GM23338 (cell line): ENCODE data around the gene NFKBIB. TPM values are rescaled to one million over a fixed set of nuclear protein-coding genes. Genes with fewer than 3 reads are reported as not detected.

Experiments used
- ATAC-seq: fragments of 200-7000 bp; cut with Tn5 transposase; 3 replicates; pipeline ENCODE4 v1.9.1; 2020
- DNase-seq: peaks from one replicate; pipeline ENCODE4 v3.0.0-alpha.2; 2015; ENCODE audit warnings: low spot score
- H2AFZ ChIP-seq: fragments of 200-600 bp; sonication (generic); 2 replicates; pipeline ENCODE4 v1.8.0; 2016; ENCODE audit warnings: antibody characterized with exemption, mild to moderate bottlenecking, moderate library complexity
- H3F3A ChIP-seq: fragments of 200-600 bp; sonication (generic); replicated peaks from 2 replicates; pipeline ENCODE4 v1.8.0; 2017; ENCODE audit warnings: antibody characterized with exemption, mixed run types, low read depth
- H3K27ac ChIP-seq: fragments of 200-600 bp; sonication (generic); 2 replicates; pipeline ENCODE4 v1.6.1; 2016; ENCODE audit warnings: low read depth
- H3K27me3 ChIP-seq: fragments of 200-600 bp; sonication (generic); 2 replicates; pipeline ENCODE4 v1.8.0; 2016; ENCODE audit warnings: mild to moderate bottlenecking, mixed run types, moderate library complexity; ENCODE audit not compliant: insufficient read depth
- H3K36me3 ChIP-seq: fragments of 200-600 bp; sonication (generic); 2 replicates; pipeline ENCODE4 v1.8.0; 2016; ENCODE audit warnings: mild to moderate bottlenecking; ENCODE audit not compliant: insufficient read depth
- H3K4me1 ChIP-seq: fragments of 200-600 bp; sonication (generic); 2 replicates; pipeline ENCODE4 v1.8.0; 2016; ENCODE audit warnings: mild to moderate bottlenecking, moderate library complexity; ENCODE audit not compliant: insufficient read depth
- H3K4me2 ChIP-seq: fragments of 200-600 bp; sonication (generic); 2 replicates; pipeline ENCODE4 v1.7.1; 2017; ENCODE audit warnings: mixed run types
- H3K4me3 ChIP-seq: fragments of 200-600 bp; sonication (generic); 2 replicates; pipeline ENCODE4 v1.6.1; 2016; ENCODE audit warnings: mixed run types
- H3K79me2 ChIP-seq: fragments of 200-600 bp; sonication (generic); replicated peaks from 2 replicates; pipeline ENCODE4 v1.8.0; 2017; ENCODE audit warnings: mild to moderate bottlenecking; ENCODE audit not compliant: insufficient read depth
- H3K9me2 ChIP-seq: fragments of 200-600 bp; sonication (generic); 2 replicates; pipeline ENCODE4 v1.8.0; 2017; ENCODE audit not compliant: insufficient read depth
- H4K20me1 ChIP-seq: fragments of 200-600 bp; sonication (generic); replicated peaks from 2 replicates; pipeline ENCODE4 v1.8.0; 2017; ENCODE audit warnings: mild to moderate bottlenecking; ENCODE audit not compliant: insufficient read depth
- H3K27ac Mint-ChIP-seq: 2 replicates; pipeline ENCODE4 v1.8.0; 2020; ENCODE audit warnings: inconsistent platforms, mild to moderate bottlenecking, moderate library complexity, mixed read lengths
- H3K27me3 Mint-ChIP-seq: 3 replicates; pipeline ENCODE4 v1.8.0; 2022; ENCODE audit warnings: low read depth, mild to moderate bottlenecking, moderate library complexity, mixed read lengths, inconsistent platforms; ENCODE audit not compliant: insufficient read depth, poor library complexity
- H3K36me3 Mint-ChIP-seq: 3 replicates; pipeline ENCODE4 v1.8.0; 2021; ENCODE audit warnings: low read depth, mild to moderate bottlenecking, inconsistent platforms, moderate library complexity, mixed read lengths
- H3K4me1 Mint-ChIP-seq: 3 replicates; pipeline ENCODE4 v1.8.0; 2020; ENCODE audit warnings: mild to moderate bottlenecking, inconsistent platforms, mixed read lengths
- H3K4me3 Mint-ChIP-seq: 3 replicates; pipeline ENCODE4 v1.8.0; 2021; ENCODE audit warnings: moderate library complexity, mild to moderate bottlenecking, inconsistent platforms, mixed read lengths
- H3K9me3 Mint-ChIP-seq: 3 replicates; pipeline ENCODE4 v1.8.0; 2020; ENCODE audit warnings: moderate library complexity, mild to moderate bottlenecking, inconsistent platforms, mixed read lengths
- CREB1 ChIP-seq: fragments of 250-450 bp; sonication (Bioruptor Pico); IDR thresholded peaks from 2 replicates; pipeline ENCODE4 v1.5.0; 2020; ENCODE audit warnings: low read depth, mild to moderate bottlenecking, moderate library complexity
- CTCF ChIP-seq, 2 experiments: fragments of 200-600 bp in 1 of 2; sonication (generic) in 1 of 2; conservative IDR thresholded peaks; 2 replicates each; pipeline versions ENCODE4 v1.5.1 to v1.6.1; 2016 to 2017; ENCODE audit warnings: antibody characterized with exemption in 2 of 2, low read depth in 2 of 2, mild to moderate bottlenecking in 2 of 2, moderate library complexity in 1 of 2
- ETS1 ChIP-seq: IDR thresholded peaks from 2 replicates; pipeline ENCODE4 v1.6.1; 2016; ENCODE audit warnings: antibody characterized with exemption
- EZH2 ChIP-seq: fragments of 200-600 bp; sonication (generic); IDR thresholded peaks from one replicate; pipeline ENCODE4 v1.8.0; 2017; ENCODE audit warnings: antibody characterized with exemption, mild to moderate bottlenecking, low read depth; ENCODE audit not compliant: unreplicated experiment
- EZH2phosphoT487 ChIP-seq: fragments of 200-600 bp; sonication (generic); IDR thresholded peaks from one replicate; pipeline ENCODE4 v1.8.1; 2018; ENCODE audit warnings: antibody characterized with exemption; ENCODE audit not compliant: unreplicated experiment
- JUNB ChIP-seq: IDR thresholded peaks from one replicate; pipeline ENCODE4 v1.6.1; 2016; ENCODE audit warnings: antibody characterized with exemption; ENCODE audit not compliant: unreplicated experiment
- NANOG ChIP-seq: IDR thresholded peaks from 2 replicates; pipeline ENCODE4 v1.6.1; 2016; ENCODE audit warnings: antibody characterized with exemption, borderline replicate concordance
- POLR2AphosphoS5 ChIP-seq: IDR thresholded peaks from 2 replicates; pipeline ENCODE4 v1.6.1; 2016; ENCODE audit warnings: antibody characterized with exemption, low read depth
- STAT1 ChIP-seq: IDR thresholded peaks from one replicate; pipeline ENCODE4 v1.6.1; 2016; ENCODE audit warnings: antibody characterized with exemption; ENCODE audit not compliant: unreplicated experiment
- ZNF114 ChIP-seq: fragments of 250-450 bp; sonication (Bioruptor Pico); IDR thresholded peaks from 2 replicates; pipeline ENCODE4 v1.5.0; 2020; ENCODE audit warnings: mild to moderate bottlenecking, moderate library complexity
- ZNF331 ChIP-seq: fragments of 250-450 bp; sonication (Bioruptor Pico); IDR thresholded peaks from 2 replicates; pipeline ENCODE4 v1.5.0; 2020; ENCODE audit warnings: low read depth, mild to moderate bottlenecking, moderate library complexity
- ZNF462 ChIP-seq: fragments of 250-450 bp; sonication (Bioruptor Pico); IDR thresholded peaks from 2 replicates; pipeline ENCODE4 v1.5.0; 2020; ENCODE audit warnings: mild to moderate bottlenecking, moderate library complexity
- polyA plus RNA-seq: library from polyadenylated mRNA; unstranded; fragments of >200 nt; fragmentation: Nextera tagmentation; extraction: Ambion mirVana; gene quantifications from 2 replicates; pipeline ENCODE4 v1.2.1, GENCODE V29; 2016
- total RNA-seq: library from RNA; depleted of rRNA; stranded (reverse); fragments of >200 nt; shearing (Covaris generic); gene quantifications from 2 replicates; pipeline ENCODE4 v1.2.3, GENCODE V29; 2014
- TF ChIP-seq, protein P1 (sequence below): IDR thresholded peaks from one replicate; pipeline ENCODE4 v1.6.1; 2018; ENCODE audit warnings: antibody characterized with exemption; ENCODE audit not compliant: unreplicated experiment

The NFKBIB gene
- total and polyA plus RNA-seq, 2 experiments from 2014 or later, result 39.5 to 39.6 TPM

GRCh38 chr19:38889803-38890202 is 10.0 kb upstream of the NFKBIB start:
- no peak overlapping the region for H3K27ac ChIP-seq
- no peak overlapping the region for H3K4me2 ChIP-seq
- no peak overlapping the region for H2AFZ ChIP-seq
- no peak overlapping the region for H3K27ac Mint-ChIP-seq
- H3K36me3 Mint-ChIP-seq, result 0 out of 3 replicates have a peak, but pooled peaks cover 3% of the 10 kb centered on the region
- TF ChIP-seq EZH2phosphoT487 (no peak), JUNB (no peak), ZNF331 (no peak), ETS1 (no peak), NANOG (no peak), CTCF (conservative IDR thresholded peaks at IDR 0.05; ENCODE audit: low read depth in 2 of 2) (no peak), CREB1 (CRISPR knock-in tag) (no peak), EZH2 (no peak), POLR2AphosphoS5 (no peak), STAT1 (no peak), ZNF462 (CRISPR knock-in tag) (no peak), ZNF114 (CRISPR knock-in tag) (no peak)
- TF ChIP-seq, protein P1, sequence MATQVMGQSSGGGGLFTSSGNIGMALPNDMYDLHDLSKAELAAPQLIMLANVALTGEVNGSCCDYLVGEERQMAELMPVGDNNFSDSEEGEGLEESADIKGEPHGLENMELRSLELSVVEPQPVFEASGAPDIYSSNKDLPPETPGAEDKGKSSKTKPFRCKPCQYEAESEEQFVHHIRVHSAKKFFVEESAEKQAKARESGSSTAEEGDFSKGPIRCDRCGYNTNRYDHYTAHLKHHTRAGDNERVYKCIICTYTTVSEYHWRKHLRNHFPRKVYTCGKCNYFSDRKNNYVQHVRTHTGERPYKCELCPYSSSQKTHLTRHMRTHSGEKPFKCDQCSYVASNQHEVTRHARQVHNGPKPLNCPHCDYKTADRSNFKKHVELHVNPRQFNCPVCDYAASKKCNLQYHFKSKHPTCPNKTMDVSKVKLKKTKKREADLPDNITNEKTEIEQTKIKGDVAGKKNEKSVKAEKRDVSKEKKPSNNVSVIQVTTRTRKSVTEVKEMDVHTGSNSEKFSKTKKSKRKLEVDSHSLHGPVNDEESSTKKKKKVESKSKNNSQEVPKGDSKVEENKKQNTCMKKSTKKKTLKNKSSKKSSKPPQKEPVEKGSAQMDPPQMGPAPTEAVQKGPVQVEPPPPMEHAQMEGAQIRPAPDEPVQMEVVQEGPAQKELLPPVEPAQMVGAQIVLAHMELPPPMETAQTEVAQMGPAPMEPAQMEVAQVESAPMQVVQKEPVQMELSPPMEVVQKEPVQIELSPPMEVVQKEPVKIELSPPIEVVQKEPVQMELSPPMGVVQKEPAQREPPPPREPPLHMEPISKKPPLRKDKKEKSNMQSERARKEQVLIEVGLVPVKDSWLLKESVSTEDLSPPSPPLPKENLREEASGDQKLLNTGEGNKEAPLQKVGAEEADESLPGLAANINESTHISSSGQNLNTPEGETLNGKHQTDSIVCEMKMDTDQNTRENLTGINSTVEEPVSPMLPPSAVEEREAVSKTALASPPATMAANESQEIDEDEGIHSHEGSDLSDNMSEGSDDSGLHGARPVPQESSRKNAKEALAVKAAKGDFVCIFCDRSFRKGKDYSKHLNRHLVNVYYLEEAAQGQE, result no peak
- H3K27me3 Mint-ChIP-seq, result no peaks in the 10 kb centered on the region
- ATAC-seq (no peak), DNase-seq (no peak)
- H3K4me3 ChIP-seq, result no peak overlapping the region
- H4K20me1 ChIP-seq, result no peaks in the 10 kb centered on the region
- H3K79me2 ChIP-seq, result no peaks in the 10 kb centered on the region
- no peaks in the 10 kb centered on the region for H3K36me3 ChIP-seq
- H3K9me3 Mint-ChIP-seq, result no peaks in the 10 kb centered on the region
- peaks cover 3% of the 10 kb centered on the region; the same call in 2 of the 3 replicates for H3K4me1 Mint-ChIP-seq
- H3K27me3 ChIP-seq, result no peaks in the 10 kb centered on the region
- H3F3A ChIP-seq, result no peaks in the 10 kb centered on the region
- H3K4me1 ChIP-seq, result no peaks in the 10 kb centered on the region
- no peaks in the 10 kb centered on the region for H3K9me2 ChIP-seq
- H3K4me3 Mint-ChIP-seq, result no peak overlapping the region
